HEK293 (cell line): Measurements from ENCODE around the gene ANGPTL8.

Experiments
- CTCF ChIA-PET: fragments of 350-600 bp; formaldehyde crosslinking; extraction: SDS; loops from one replicate; lab custom pipeline; 2021; ENCODE audit warnings: antibody characterized with exemption; lab: Yijun Ruan, JAX
- POLR2A ChIA-PET: fragments of 300-600 bp; formaldehyde crosslinking; extraction: SDS; loops from one replicate; lab custom pipeline; 2020; ENCODE audit warnings: antibody characterized with exemption, inconsistent platforms; lab: Yijun Ruan, JAX
- H3K27ac ChIP-seq: fragments of 200-500 bp; sonication (Bioruptor generic); 2 replicates; pipeline ENCODE4 v1.5.1; 2014; ENCODE audit warnings: low read depth, low read length, control low read depth, inconsistent platforms; ENCODE audit errors: extremely low read depth
- H3K36me3 ChIP-seq, 2 experiments: fragments of 200-500 bp in 1 of 2; sonication (Bioruptor generic) in 1 of 2; 1 replicate in 1 of 2; 2 replicates in 1 of 2; pipeline ENCODE4 v1.5.1; 2014 to 2017; ENCODE audit warnings: inconsistent platforms in 2 of 2, low read length in 2 of 2; ENCODE audit not compliant: control insufficient read depth in 2 of 2, insufficient read depth in 1 of 2
- H3K4me1 ChIP-seq: fragments of 200-500 bp; sonication (Bioruptor generic); 2 replicates; pipeline ENCODE4 v1.5.1; 2014; ENCODE audit warnings: mild to moderate bottlenecking, low read length, inconsistent platforms; ENCODE audit not compliant: control insufficient read depth, insufficient read depth
- H3K4me3 ChIP-seq: 2 replicates; pipeline ENCODE4 v1.5.1; 2011; ENCODE audit warnings: low read depth, mild to moderate bottlenecking, control low read depth, low read length, moderate library complexity
- H3K9me3 ChIP-seq: fragments of 200-500 bp; sonication (Bioruptor generic); 2 replicates; pipeline ENCODE4 v1.5.1; 2014; ENCODE audit warnings: low read depth, low read length, inconsistent platforms; ENCODE audit not compliant: control insufficient read depth, insufficient read depth
- FEZF1 ChIP-seq: fragments of 450-650 bp; formaldehyde crosslinking; IDR thresholded peaks from 2 replicates; pipeline ENCODE4 v1.5.1; 2016; ENCODE audit warnings: missing biosample characterization, missing genetic modification characterization
- GLIS2 ChIP-seq: fragments of 450-650 bp; formaldehyde crosslinking; IDR thresholded peaks from 2 replicates; pipeline ENCODE4 v1.5.1; 2016; ENCODE audit warnings: missing biosample characterization, missing genetic modification characterization
- SALL2 ChIP-seq: fragments of 450-650 bp; formaldehyde crosslinking; IDR thresholded peaks from 2 replicates; pipeline ENCODE4 v1.5.0; 2017; ENCODE audit warnings: missing biosample characterization, mild to moderate bottlenecking, missing genetic modification characterization, borderline replicate concordance
- SETDB1 ChIP-seq: IDR thresholded peaks from one replicate; pipeline ENCODE4 v1.6.1; 2017; ENCODE audit warnings: mild to moderate bottlenecking, low read length, moderate library complexity, mixed read lengths; ENCODE audit not compliant: insufficient read length
- ZEB2 ChIP-seq: fragments of 450-650 bp; formaldehyde crosslinking; IDR thresholded peaks from 2 replicates; pipeline ENCODE4 v1.5.1; 2016; ENCODE audit warnings: missing biosample characterization, missing genetic modification characterization
- ZNF140 ChIP-seq: fragments of 450-650 bp; formaldehyde crosslinking; IDR thresholded peaks from 2 replicates; pipeline ENCODE4 v1.5.1; 2016; ENCODE audit warnings: missing biosample characterization, missing genetic modification characterization
- ZNF157 ChIP-seq: fragments of 450-650 bp; formaldehyde crosslinking; IDR thresholded peaks from 2 replicates; pipeline ENCODE4 v1.5.1; 2016; ENCODE audit warnings: missing biosample characterization, missing genetic modification characterization
- ZNF211 ChIP-seq: fragments of 450-650 bp; formaldehyde crosslinking; IDR thresholded peaks from 2 replicates; pipeline ENCODE4 v1.5.1; 2016; ENCODE audit warnings: low read depth, missing biosample characterization, missing genetic modification characterization
- ZNF221 ChIP-seq: fragments of 450-650 bp; formaldehyde crosslinking; IDR thresholded peaks from 2 replicates; pipeline ENCODE4 v1.5.1; 2017; ENCODE audit warnings: missing biosample characterization, missing genetic modification characterization, borderline replicate concordance
- ZNF350 ChIP-seq: fragments of 450-650 bp; formaldehyde crosslinking; IDR thresholded peaks from 2 replicates; pipeline ENCODE4 v1.5.0; 2017; ENCODE audit warnings: missing biosample characterization, mild to moderate bottlenecking, missing genetic modification characterization
- ZNF404 ChIP-seq: fragments of 450-650 bp; formaldehyde crosslinking; IDR thresholded peaks from 2 replicates; pipeline ENCODE4 v1.5.1; 2017; ENCODE audit warnings: missing biosample characterization, missing genetic modification characterization
- ZXDB ChIP-seq: fragments of 450-650 bp; formaldehyde crosslinking; IDR thresholded peaks from 2 replicates; pipeline ENCODE4 v1.5.1; 2016; ENCODE audit warnings: missing biosample characterization, missing genetic modification characterization
- TF ChIP-seq, protein P1 (sequence below): fragments of 450-650 bp; formaldehyde crosslinking; IDR thresholded peaks from 2 replicates; pipeline ENCODE4 v1.5.1; 2016; ENCODE audit warnings: missing biosample characterization, missing genetic modification characterization
- TF ChIP-seq, protein P2 (sequence below): fragments of 450-650 bp; formaldehyde crosslinking; IDR thresholded peaks from 2 replicates; pipeline ENCODE4 v1.5.1; 2016; ENCODE audit warnings: missing biosample characterization, missing genetic modification characterization, borderline replicate concordance
- TF ChIP-seq, protein P3 (sequence below): sonication (generic); formaldehyde crosslinking; IDR thresholded peaks from 2 replicates; pipeline ENCODE4 v1.8.1; 2022; ENCODE audit warnings: mild to moderate bottlenecking, moderate library complexity, missing genetic modification reagents
- TF ChIP-seq, protein P4 (sequence below): fragments of 450-650 bp; formaldehyde crosslinking; conservative IDR thresholded peaks from 2 replicates; pipeline ENCODE4 v1.5.1; 2016; ENCODE audit warnings: low read depth, missing biosample characterization, missing genetic modification characterization
- TF ChIP-seq, protein P5 (sequence below): fragments of 450-650 bp; formaldehyde crosslinking; IDR thresholded peaks from 2 replicates; pipeline ENCODE4 v1.5.1; 2016; ENCODE audit warnings: missing biosample characterization, missing genetic modification characterization

The ANGPTL8 gene

DNA sequence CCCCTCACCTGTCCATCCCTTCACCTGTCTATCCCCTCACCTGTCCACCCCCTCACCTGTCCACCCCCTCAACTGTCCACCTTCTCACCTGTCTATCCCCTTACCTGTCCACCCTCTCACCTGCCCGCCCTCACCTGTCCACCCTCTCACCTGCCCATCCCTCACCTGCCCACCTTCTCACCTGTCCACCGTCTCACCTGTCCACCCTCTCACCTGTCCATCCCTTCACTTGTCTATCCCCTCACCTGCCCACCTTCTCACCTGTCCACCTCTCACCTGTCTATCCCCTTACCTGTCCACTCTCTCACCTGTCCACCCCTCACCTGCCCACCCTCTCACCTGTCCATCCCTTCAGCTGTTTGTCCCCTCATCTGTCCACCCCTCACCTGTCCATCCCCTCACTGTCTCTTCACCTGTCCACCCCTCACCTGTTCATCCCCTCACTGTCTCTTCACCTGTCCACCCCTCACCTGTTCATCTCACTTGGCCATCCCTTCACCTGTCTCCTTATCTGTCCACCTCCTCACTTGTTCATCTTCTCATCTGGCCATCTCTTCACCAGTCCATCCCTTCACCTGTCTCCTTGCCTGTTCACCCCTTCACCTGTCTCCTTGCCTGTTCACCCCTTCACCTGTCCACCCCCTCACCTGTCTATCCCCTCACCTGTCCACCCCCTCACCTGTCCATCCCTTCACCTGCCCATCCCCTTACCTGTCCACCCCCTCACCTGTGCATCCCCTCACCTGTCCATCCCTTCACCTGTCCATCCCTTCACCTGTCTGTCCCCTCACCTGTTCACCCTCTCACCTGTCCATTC lies 29.4 kb upstream of the ANGPTL8 start (continued):
- peak; percentile 100 for TF ChIP-seq ZEB2 (tag by site-specific recombination)
- TF ChIP-seq, protein P1, sequence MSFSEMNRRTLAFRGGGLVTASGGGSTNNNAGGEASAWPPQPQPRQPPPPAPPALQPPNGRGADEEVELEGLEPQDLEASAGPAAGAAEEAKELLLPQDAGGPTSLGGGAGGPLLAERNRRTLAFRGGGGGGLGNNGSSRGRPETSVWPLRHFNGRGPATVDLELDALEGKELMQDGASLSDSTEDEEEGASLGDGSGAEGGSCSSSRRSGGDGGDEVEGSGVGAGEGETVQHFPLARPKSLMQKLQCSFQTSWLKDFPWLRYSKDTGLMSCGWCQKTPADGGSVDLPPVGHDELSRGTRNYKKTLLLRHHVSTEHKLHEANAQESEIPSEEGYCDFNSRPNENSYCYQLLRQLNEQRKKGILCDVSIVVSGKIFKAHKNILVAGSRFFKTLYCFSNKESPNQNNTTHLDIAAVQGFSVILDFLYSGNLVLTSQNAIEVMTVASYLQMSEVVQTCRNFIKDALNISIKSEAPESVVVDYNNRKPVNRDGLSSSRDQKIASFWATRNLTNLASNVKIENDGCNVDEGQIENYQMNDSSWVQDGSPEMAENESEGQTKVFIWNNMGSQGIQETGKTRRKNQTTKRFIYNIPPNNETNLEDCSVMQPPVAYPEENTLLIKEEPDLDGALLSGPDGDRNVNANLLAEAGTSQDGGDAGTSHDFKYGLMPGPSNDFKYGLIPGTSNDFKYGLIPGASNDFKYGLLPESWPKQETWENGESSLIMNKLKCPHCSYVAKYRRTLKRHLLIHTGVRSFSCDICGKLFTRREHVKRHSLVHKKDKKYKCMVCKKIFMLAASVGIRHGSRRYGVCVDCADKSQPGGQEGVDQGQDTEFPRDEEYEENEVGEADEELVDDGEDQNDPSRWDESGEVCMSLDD (tag by site-specific recombination): 0 out of 2 replicates have a peak, but pooled peaks have one; percentile 31
- TF ChIP-seq ZNF221 (tag by site-specific recombination): no peak
- TF ChIP-seq, protein P2, sequence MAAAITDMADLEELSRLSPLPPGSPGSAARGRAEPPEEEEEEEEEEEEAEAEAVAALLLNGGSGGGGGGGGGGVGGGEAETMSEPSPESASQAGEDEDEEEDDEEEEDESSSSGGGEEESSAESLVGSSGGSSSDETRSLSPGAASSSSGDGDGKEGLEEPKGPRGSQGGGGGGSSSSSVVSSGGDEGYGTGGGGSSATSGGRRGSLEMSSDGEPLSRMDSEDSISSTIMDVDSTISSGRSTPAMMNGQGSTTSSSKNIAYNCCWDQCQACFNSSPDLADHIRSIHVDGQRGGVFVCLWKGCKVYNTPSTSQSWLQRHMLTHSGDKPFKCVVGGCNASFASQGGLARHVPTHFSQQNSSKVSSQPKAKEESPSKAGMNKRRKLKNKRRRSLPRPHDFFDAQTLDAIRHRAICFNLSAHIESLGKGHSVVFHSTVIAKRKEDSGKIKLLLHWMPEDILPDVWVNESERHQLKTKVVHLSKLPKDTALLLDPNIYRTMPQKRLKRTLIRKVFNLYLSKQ: no peak
- TF ChIP-seq SALL2 (tag by site-specific recombination): no peak
- TF ChIP-seq ZNF211: no peak

DNA sequence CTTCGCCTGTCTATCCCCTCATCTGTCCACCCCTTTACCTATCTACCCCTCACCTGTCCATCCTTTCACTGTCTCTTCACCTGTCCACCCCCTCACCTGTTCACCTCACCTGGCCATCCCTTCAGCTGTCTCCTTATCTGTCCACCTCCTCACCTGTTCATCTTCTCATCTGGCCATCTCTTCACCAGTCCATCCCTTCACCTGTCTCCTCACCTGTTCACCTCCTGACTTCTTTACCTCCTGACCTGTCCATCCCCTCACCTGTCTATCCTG lies 28.8 kb upstream of the ANGPTL8 start:
- TF ChIP-seq FEZF1 (tag by site-specific recombination): no peak
- peak; percentile 100 for TF ChIP-seq ZEB2 (tag by site-specific recombination)
- TF ChIP-seq ZNF140 (tag by site-specific recombination): no peak
- no peak for TF ChIP-seq ZNF157 (tag by site-specific recombination)
- TF ChIP-seq, protein P1 (tag by site-specific recombination): 0 out of 2 replicates have a peak, but pooled peaks have one; percentile 8
- no peak for TF ChIP-seq SETDB1
- TF ChIP-seq, protein P3, sequence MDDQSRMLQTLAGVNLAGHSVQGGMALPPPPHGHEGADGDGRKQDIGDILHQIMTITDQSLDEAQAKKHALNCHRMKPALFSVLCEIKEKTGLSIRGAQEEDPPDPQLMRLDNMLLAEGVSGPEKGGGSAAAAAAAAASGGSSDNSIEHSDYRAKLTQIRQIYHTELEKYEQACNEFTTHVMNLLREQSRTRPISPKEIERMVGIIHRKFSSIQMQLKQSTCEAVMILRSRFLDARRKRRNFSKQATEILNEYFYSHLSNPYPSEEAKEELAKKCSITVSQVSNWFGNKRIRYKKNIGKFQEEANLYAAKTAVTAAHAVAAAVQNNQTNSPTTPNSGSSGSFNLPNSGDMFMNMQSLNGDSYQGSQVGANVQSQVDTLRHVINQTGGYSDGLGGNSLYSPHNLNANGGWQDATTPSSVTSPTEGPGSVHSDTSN (CRISPR knock-in tag): no peak
- peaks cover 4 to 18% of the 10 kb centered on the region in 2 experiments; a peak in 2 of 3 replicates for H3K36me3 ChIP-seq
- ChIA-PET CTCF (no interaction called here), POLR2A (no interaction called here)
- H3K4me3 ChIP-seq: no peak overlapping the region
- no peaks in the 10 kb centered on the region for H3K9me3 ChIP-seq
- no peaks in the 10 kb centered on the region for H3K4me1 ChIP-seq
- H3K27ac ChIP-seq: no peak overlapping the region

DNA sequence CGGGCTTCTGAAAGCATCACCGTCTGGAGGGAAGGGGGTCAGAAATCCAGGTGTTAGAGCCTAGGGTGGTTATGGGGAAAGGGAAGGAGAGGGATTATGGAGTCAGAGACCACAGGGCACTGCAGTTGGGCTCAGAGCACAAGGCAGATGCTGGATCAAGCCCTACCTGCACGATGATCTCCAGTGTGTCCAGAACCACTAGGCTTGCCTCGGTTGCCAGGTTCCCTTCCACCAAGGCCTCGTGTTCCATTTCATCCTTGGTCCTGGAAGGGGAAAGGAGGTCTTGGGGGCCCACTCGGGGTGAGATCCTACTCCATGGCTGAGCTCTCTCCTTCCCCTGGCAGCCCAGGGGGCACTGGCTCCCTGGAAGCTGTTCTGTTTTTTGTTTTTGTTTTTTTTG lies 25.0 kb upstream of the ANGPTL8 start:
- ChIA-PET POLR2A (no interaction called here), CTCF (interaction anchor here (0.6 kb wide), 1 partner anchor 52 kb away, joined by 3 read pairs; no protein-coding TSS in a partner anchor)
- Histone ChIP-seq H3K36me3 (peaks cover 0 to 25% of the 10 kb centered on the region in 2 experiments; a peak in 2 of 3 replicates), H3K4me1 (no peaks in the 10 kb centered on the region), H3K9me3 (no peaks in the 10 kb centered on the region), H3K27ac (no peak overlapping the region), H3K4me3 (no peak overlapping the region)
- TF ChIP-seq ZNF404 (tag by site-specific recombination): no peak
- TF ChIP-seq GLIS2: no peak
- no peak for TF ChIP-seq ZXDB
- no peak for TF ChIP-seq ZNF350 (tag by site-specific recombination)
- TF ChIP-seq, protein P4, sequence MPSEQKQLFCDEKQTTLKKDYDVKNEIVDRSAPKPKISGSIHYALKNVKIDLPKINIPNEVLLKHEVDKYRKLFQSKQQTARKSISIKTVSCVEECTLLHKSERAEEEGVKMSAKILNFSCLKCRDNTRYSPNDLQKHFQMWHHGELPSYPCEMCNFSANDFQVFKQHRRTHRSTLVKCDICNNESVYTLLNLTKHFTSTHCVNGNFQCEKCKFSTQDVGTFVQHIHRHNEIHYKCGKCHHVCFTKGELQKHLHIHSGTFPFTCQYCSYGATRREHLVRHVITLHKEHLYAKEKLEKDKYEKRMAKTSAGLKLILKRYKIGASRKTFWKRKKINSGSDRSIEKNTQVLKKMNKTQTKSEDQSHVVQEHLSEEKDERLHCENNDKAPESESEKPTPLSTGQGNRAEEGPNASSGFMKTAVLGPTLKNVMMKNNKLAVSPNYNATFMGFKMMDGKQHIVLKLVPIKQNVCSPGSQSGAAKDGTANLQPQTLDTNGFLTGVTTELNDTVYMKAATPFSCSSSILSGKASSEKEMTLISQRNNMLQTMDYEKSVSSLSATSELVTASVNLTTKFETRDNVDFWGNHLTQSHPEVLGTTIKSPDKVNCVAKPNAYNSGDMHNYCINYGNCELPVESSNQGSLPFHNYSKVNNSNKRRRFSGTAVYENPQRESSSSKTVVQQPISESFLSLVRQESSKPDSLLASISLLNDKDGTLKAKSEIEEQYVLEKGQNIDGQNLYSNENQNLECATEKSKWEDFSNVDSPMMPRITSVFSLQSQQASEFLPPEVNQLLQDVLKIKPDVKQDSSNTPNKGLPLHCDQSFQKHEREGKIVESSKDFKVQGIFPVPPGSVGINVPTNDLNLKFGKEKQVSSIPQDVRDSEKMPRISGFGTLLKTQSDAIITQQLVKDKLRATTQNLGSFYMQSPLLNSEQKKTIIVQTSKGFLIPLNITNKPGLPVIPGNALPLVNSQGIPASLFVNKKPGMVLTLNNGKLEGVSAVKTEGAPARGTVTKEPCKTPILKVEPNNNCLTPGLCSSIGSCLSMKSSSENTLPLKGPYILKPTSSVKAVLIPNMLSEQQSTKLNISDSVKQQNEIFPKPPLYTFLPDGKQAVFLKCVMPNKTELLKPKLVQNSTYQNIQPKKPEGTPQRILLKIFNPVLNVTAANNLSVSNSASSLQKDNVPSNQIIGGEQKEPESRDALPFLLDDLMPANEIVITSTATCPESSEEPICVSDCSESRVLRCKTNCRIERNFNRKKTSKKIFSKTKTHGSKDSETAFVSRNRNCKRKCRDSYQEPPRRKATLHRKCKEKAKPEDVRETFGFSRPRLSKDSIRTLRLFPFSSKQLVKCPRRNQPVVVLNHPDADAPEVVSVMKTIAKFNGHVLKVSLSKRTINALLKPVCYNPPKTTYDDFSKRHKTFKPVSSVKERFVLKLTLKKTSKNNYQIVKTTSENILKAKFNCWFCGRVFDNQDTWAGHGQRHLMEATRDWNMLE: no peak
- TF ChIP-seq, protein P5, sequence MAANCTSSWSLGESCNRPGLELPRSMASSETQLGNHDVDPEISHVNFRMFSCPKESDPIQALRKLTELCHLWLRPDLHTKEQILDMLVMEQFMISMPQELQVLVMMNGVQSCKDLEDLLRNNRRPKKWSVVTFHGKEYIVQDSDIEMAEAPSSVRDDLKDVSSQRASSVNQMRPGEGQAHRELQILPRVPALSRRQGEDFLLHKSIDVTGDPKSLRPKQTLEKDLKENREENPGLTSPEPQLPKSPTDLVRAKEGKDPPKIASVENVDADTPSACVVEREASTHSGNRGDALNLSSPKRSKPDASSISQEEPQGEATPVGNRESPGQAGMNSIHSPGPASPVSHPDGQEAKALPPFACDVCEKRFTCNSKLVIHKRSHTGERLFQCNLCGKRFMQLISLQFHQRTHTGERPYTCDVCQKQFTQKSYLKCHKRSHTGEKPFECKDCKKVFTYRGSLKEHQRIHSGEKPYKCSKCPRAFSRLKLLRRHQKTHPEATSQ (tag by site-specific recombination): no peak
